HG03457 (cell line): ENCODE data around the gene FREM3.
A peak's percentile ranks its signal among the peaks of the same experiment; 100 is the strongest.

Source experiments
- ATAC-seq: cut with Tn5 transposase; IDR thresholded peaks from one replicate; pipeline ENCODE4 v1.9.1; 2021; ENCODE audit warnings: moderate number of reproducible peaks; ENCODE audit not compliant: unreplicated experiment

FREM3 gene

GRCh38 chr4:143668930-143669552 lies 31.4 kb downstream of the FREM3 start:
- peak; percentile 96 for ATAC-seq

GRCh38 chr4:143667461-143667860 lies 33.0 kb downstream of the FREM3 start:
- no peak for ATAC-seq

- no peak for ATAC-seq
Observed at GRCh38 chr4:143658336-143658735, 42.1 kb downstream of the FREM3 start.

- no peak for ATAC-seq
Observed at GRCh38 chr4:143654571-143654970, 45.9 kb downstream of the FREM3 start.

DNA sequence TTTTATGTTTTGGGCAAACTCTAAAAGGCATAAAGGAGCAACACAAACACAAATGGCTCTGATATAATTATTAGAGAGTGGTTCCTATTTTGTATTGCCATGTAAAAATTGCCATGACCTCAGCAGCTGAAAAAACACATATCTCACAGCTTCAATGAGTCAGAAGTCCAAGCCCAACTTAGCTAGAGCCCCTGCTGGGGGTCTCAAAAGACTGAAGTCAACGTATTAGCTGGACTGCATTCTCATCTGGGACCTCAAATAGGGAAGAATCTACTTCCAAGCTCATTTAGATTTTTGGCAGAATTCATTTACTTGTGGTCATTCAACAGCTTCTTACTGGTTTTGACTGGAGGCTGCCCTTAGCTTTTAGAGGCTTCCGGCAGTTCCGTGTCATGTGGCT lies 47.4 kb downstream of the FREM3 start:
- no peak for ATAC-seq

- ATAC-seq, result no peak
Observed at GRCh38 chr4:143643399-143643798, 57.1 kb downstream of the FREM3 start.

DNA sequence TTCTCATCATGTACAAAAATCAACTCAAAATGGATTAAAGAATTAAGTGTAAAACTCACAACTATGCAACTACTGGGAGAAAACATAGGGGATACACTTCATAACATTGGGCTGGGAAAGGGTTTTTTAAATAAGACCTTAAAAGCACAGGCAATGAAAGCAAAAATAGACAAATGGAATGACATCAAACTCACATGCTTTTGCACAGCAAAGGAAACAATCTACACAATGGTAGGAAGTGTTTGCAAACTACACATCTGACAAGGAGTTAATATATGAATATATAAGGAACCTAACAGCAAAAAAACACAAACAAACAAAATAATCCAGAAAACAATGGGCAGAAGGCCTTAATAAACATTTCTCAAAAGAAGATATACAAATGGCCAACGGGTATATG lies 57.9 kb downstream of the FREM3 start:
- no peak for ATAC-seq

- no peak for ATAC-seq
Observed at GRCh38 chr4:143641361-143641760, 59.1 kb downstream of the FREM3 start.

- no peak for ATAC-seq
Observed at GRCh38 chr4:143634763-143635162, 65.7 kb downstream of the FREM3 start.

DNA sequence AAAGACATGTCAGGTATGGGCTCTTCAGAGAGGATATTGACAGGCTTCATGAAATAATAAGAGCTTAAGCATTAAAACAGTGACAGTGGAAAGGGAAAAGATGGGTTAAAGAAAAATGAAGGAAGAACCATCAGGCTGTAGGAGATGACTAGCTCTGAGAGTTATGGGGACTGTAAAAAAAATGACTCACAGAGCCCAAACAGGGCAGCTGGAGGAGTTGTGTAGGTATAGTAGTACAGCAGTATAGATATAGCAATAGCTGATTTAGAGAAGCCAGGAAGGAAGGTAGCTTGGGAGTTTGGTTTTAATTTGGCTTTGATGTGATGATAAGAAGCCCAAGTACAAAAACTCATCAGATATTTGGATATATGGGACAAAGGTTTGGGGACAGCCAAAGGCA lies 66.6 kb downstream of the FREM3 start:
- ATAC-seq, result no peak

DNA sequence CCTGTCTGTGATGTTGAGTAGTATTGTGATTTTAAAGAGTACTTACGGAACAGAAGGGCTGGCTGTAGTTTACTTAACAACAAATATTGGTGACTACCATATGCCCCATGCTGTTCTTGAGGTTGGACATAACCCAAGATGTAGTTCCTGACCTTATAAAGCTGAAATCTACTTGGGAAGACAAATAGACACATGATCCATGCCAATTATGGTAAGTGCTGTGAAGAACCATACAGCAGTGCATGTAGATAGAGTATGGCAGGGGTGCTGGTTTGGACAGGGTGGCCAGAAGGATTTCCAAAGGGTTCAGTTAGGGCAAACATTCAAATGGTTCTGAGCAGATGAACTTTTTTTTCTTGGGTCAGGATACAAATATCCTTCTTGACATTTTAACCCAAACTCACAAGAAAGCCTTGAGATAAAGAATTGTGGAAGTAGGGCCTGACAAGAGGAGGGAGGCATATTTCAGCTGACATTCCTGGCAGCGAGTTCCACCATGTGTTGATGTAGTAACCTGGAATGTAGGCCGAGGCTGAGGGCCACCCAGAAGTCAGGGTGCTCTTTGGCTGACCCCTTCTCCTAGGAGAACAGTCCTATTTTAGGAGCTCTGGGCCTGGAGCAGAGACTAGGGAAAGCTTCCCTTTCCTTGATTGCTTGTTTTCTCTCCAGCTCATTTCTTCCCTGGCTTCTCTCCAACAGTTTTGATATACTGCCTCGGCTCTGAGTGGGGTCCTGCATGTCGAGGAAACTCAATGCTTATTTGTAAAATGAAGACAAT lies 74.2 kb downstream of the FREM3 start:
- no peak for ATAC-seq

- ATAC-seq, result no peak
Observed at GRCh38 chr4:143625632-143626031, 74.8 kb downstream of the FREM3 start.

- ATAC-seq, result no peak
Observed at GRCh38 chr4:143623896-143624295, 76.6 kb downstream of the FREM3 start.

DNA sequence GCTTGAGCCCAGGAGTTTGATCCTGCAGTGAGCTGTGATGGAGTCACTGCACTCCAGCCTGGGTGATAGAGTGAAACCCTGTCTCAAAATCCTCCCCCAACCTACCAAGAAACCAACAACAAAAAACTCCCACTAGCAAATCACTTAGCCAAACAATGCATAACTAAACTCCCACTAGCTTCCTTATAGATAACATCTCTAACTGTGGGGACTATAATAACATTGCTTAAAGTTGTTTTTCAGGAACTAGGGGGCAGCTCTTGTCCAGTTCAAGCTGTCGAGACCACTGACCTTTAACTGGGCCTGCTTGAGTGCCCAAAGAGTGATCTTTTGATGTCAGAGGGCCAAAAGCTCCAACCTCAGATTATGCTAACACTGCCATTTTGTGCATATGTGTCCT lies 81.7 kb downstream of the FREM3 start:
- no peak for ATAC-seq

- ATAC-seq, result no peak
Observed at GRCh38 chr4:143617994-143618679, 82.3 kb downstream of the FREM3 start.

- peak; percentile 91 for ATAC-seq
Observed at GRCh38 chr4:143616771-143617170, 83.7 kb downstream of the FREM3 start.

DNA sequence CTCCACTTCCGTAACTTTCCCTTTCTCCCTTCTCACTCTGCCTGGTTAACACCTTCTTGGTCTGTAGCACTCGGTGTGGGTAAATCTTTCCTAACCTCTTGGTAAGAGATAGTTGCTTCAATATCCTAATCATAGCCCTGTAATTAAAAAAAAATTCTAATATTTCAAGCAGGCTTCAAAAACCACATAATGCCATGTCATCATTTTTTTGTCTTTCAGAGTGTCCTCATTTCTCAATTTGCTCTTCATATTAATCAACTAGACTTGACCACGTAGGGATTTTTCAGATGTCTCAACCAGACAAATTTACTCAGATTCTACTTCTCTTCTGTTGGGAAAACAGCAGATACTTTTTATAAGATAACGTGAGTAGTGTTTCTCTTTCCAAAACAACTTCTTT lies 91.0 kb downstream of the FREM3 start:
- ATAC-seq, result no peak

GRCh38 chr4:143606480-143606879 lies 94.0 kb downstream of the FREM3 start:
- ATAC-seq, result no peak

DNA sequence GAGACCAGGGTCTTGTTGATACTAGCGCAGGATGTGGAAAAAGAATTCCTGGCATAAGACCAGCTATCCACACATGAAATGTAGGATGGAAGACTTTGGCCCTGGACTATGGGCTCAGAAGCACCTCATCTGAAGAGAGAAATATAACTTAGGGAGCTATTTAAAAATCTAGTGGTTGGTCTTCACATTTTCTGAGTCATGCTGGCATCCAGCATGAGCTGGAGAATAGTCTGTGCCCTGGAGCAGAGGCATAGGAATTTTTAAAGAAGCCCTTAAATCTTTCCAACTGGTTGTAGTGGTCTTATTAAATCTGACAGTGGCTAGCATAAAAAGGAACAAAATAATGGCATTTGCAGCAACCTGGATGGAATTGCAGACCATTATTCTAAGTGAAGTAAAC lies 100.6 kb downstream of the FREM3 start:
- ATAC-seq, result no peak

GRCh38 chr4:143598816-143599215 lies 101.7 kb downstream of the FREM3 start:
- no peak for ATAC-seq

- no peak for ATAC-seq
Observed at GRCh38 chr4:143597276-143597675, 103.2 kb downstream of the FREM3 start.

DNA sequence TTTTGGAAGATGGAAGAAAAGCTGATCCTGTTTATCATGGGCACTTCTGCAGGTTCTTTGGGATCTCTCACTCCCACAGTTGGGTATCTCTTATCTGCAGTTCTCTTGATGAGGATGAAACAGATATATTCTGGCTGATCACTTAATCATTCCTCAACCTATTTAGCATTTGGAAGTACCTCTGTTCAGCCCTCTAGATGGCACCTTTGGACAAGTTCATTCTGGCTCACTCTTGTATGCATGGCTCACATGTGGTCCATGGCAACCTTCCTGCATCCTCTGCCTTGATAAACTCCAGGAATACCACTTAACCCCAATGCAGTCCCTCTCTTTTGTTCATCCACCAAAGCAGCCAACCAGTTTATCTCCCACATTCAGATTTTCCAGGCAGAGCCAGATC lies 112.8 kb downstream of the FREM3 start:
- ATAC-seq, result no peak
